Measurements from ENCODE around the gene RAB29. TPM values are rescaled to one million over a fixed set of nuclear protein-coding genes. Genes with fewer than 3 reads are reported as not detected.
A peak's percentile ranks its signal among the peaks of the same experiment; 100 is the strongest.

The RAB29 gene
- total and polyA plus RNA-seq, 2 donors (not counting 1 experiment from before 2014, with no cell fraction given), result 51.7 to 61.4 TPM

- Mint-ChIP-seq H3K4me1 (peaks cover 27% of the 10 kb centered on the region), H3K4me3 (peak overlapping the region; percentile 92), H3K9me3 (ENCODE audit: insufficient read depth) (no peaks in the 10 kb centered on the region), H3K27ac (peak overlapping the region; percentile 97), H3K27me3 (no peaks in the 10 kb centered on the region)
- TF ChIP-seq EZH2 (IDR thresholded peaks at IDR 0.05; ENCODE audit: borderline replicate concordance, insufficient read depth, low read depth, low read length, poor library complexity, severe bottlenecking) (no peak), CTCF (IDR thresholded peaks at IDR 0.05) (no peak)
- Histone ChIP-seq H3K27me3 (replicated peaks in 1 of 4; ENCODE audit: control extremely low read depth in 1 of 4, control insufficient read depth in 3 of 4, insufficient read depth in 4 of 4, low read length in 3 of 4) (no peaks in the 10 kb centered on the region), H3K4me1 (ENCODE audit: control insufficient read depth in 2 of 2, insufficient read depth in 2 of 2, low read length in 2 of 2) (peaks cover 22 to 29% of the 10 kb centered on the region in 2 donors), H3K4me3 (ENCODE audit: control extremely low read depth in 1 of 5, extremely low read depth in 1 of 5, insufficient read depth in 1 of 5, low read depth in 2 of 5, low read length in 4 of 5) (peak overlapping the region in 2 of 5 experiments; percentile 78 to 88), H3K9ac (ENCODE audit: low read length) (peak overlapping the region; percentile 80), H3K27ac (ENCODE audit: low read length in 2 of 2) (no peak overlapping the region), H4K20me1 (ENCODE audit: control insufficient read depth, insufficient read depth, low read length, poor library complexity, severe bottlenecking) (peaks cover 22% of the 10 kb centered on the region), H3K36me3 (replicated peaks in 1 of 2; ENCODE audit: control extremely low read depth in 1 of 2, control insufficient read depth in 1 of 2, extremely low read depth in 1 of 2, insufficient read depth in 2 of 2, low read length in 1 of 2) (no peaks in the 10 kb centered on the region), H3K79me2 (ENCODE audit: control insufficient read depth, insufficient read depth, low read length) (peaks cover 36% of the 10 kb centered on the region), H3K4me2 (replicated peaks; ENCODE audit: low read depth, low read length, poor library complexity, severe bottlenecking) (peak overlapping the region; percentile 84), H3K9me3 (ENCODE audit: control extremely low read depth in 1 of 3, control insufficient read depth in 2 of 3, insufficient read depth in 1 of 3, low read length in 2 of 3) (no peaks in the 10 kb centered on the region), H2AFZ (ENCODE audit: insufficient read depth, low read depth, low read length, poor library complexity, severe bottlenecking) (peak overlapping the region; percentile 91)
- peak; percentile 48 for DNase-seq
- POLR2A ChIA-PET, result interaction anchor here (1.3 kb wide), 1 partner anchor 23 kb away, joined by 5 read pairs; no protein-coding TSS in a partner anchor
- no peak for ATAC-seq (ENCODE audit: low read depth)
- intact Hi-C loops (cut with micrococcal nuclease), result no loop called here
- CTCF ChIA-PET, result no interaction called here
- 94% methylated on average over 10 of the region's 13 CpGs for WGBS (ENCODE audit: insufficient coverage)
Observed at GRCh38 chr1:205751036-205751651, 24.1 kb downstream of the RAB29 start.

Measured in B cell (primary cell).